Small intestine (tissue), 7 donors: ENCODE data around the gene SCO2. TPM values are rescaled to one million over a fixed set of nuclear protein-coding genes. Genes with fewer than 3 reads are reported as not detected.

Experiments
- DNase-seq, 2 donors: peaks; one replicate each; pipeline versions ENCODE4 v3.0.0 to v3.0.0-alpha.2; 2013
- FAIRE-seq: peaks from 2 replicates; lab custom pipeline; 2012; peaks lifted over from hg19 to GRCh38; lab: Jason Lieb, UNC
- H3K27ac ChIP-seq, 3 donors: one replicate each; pipeline ENCODE4 v1.5.1; 2013; ENCODE audit warnings: low read length in 2 of 3, mild to moderate bottlenecking in 2 of 3, control low read depth in 1 of 3, inconsistent platforms in 1 of 3, low read depth in 1 of 3, moderate library complexity in 1 of 3
- H3K27me3 ChIP-seq, 3 donors: one replicate each; pipeline ENCODE4 v1.6.1; 2013; ENCODE audit warnings: low read length in 3 of 3, inconsistent platforms in 1 of 3; ENCODE audit not compliant: control insufficient read depth in 3 of 3, insufficient read depth in 3 of 3
- H3K36me3 ChIP-seq, 3 donors: one replicate each; pipeline ENCODE4 v1.6.1; 2013; ENCODE audit warnings: low read length in 3 of 3, inconsistent platforms in 1 of 3, low read depth in 1 of 3, mild to moderate bottlenecking in 1 of 3, moderate library complexity in 1 of 3; ENCODE audit not compliant: control insufficient read depth in 3 of 3, insufficient read depth in 2 of 3
- H3K4me1 ChIP-seq, 3 donors: one replicate each; pipeline ENCODE4 v1.6.1; 2013; ENCODE audit warnings: low read length in 2 of 3, inconsistent platforms in 1 of 3, low read depth in 1 of 3, mild to moderate bottlenecking in 1 of 3, moderate library complexity in 1 of 3; ENCODE audit not compliant: control insufficient read depth in 3 of 3, insufficient read depth in 2 of 3
- H3K4me3 ChIP-seq, 3 donors: one replicate each; pipeline ENCODE4 v1.5.1; 2013; ENCODE audit warnings: low read length in 3 of 3, control low read depth in 1 of 3, inconsistent platforms in 1 of 3, low read depth in 1 of 3, mild to moderate bottlenecking in 1 of 3, moderate library complexity in 1 of 3
- H3K9me3 ChIP-seq, 2 donors: one replicate each; pipeline ENCODE4 v1.6.1; 2013; ENCODE audit warnings: low read depth in 1 of 2, low read length in 1 of 2; ENCODE audit not compliant: control insufficient read depth in 2 of 2, insufficient read depth in 1 of 2
- WGBS, 3 donors: extraction: QIAGEN DNeasy Blood & Tissue Kit; methylation state at CpG; one replicate each; pipeline ENCODE4 v1.1.7; 2013; 5-methylcytosine and 5-hydroxymethylcytosine counted together
- polyA plus RNA-seq, 4 donors: library from polyadenylated mRNA; stranded (reverse) in 3 of 4; unstranded in 1 of 4; fragments of 200-250 nt in 3 of 4; fragments of 120-200 nt in 1 of 4; gene quantifications; one replicate each; pipeline versions ENCODE4 v1.2.1 to v1.2.3, GENCODE V29; 2013
- donor health status: healthy with polysubstance abuse.
- donor health status: control.
- donor health status: control.
- donor health status: Bipolar disorder and iron deficiency.
- donor health status: healthy.

SCO2 gene
- polyA plus RNA-seq, 4 donors, result 0.92 to 2.7 (median 2.3) TPM

DNA sequence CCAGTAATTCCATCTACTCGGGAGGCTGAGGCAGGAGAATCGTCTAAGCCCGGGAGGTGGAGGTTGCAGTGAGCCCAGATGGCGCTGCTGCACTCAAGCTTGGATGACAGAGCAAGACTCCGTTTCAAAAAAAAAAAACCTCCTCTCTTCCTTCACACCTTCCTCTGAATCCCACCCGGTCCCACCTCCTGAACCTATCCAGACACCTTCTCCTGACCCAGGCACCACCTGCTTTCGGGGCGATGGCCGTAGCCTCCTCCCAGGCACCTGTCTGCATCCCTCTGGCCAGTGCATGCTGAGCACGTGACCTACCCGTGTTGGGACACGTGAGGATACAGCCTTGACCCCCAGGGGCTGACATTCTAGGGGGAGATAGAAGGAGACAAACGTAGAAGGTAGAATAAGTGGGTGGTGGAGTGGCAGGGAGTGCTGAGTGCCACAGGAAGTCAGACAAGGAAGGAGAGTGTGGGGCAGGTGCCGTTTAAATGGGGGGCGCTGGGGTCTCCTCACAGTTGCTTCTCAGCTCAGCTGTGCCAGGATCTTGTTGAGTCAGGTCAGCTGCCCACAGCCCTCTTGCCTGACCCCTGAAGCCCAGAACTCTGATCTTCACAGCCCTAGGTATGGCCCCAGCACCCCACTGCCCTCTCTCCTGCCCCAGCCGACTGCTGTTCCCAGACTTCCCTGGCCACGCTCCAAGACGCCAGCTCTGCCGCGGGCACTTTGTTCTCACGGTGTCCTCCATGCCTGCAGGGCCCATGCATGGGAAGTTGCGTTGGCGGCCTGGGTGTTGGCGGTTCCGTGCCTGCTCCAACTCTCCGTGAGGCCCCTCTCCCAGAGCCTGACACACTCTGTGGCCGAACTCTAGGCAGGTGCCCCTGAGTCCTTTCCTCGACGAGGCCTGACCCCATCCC is 39.9 kb downstream of the SCO2 start:
- 24 to 55% (median 35%) methylated on average over 28 to 29 of the region's 29 CpGs for WGBS, 3 donors
- H3K27me3 ChIP-seq, result peaks cover 0 to 14% (median 2%) of the 10 kb centered on the region in 3 donors
- peak; percentile 29 to 78 for DNase-seq
- H3K4me1 ChIP-seq, result peaks cover 0 to 32% (median 3%) of the 10 kb centered on the region in 3 donors
- H3K27ac ChIP-seq, result peak overlapping the region in 1 of 3 donors; percentile 61
- no peaks in the 10 kb centered on the region for H3K9me3 ChIP-seq
- peaks cover 0 to 20% (median 0%) of the 10 kb centered on the region in 3 donors for H3K36me3 ChIP-seq
- no peak for FAIRE-seq
- no peak overlapping the region for H3K4me3 ChIP-seq

- no peak for FAIRE-seq
- Histone ChIP-seq H3K9me3 (no peaks in the 10 kb centered on the region), H3K27ac (peak overlapping the region; percentile 2 to 82 (median 77)), H3K4me1 (peaks cover 0 to 32% (median 3%) of the 10 kb centered on the region in 3 donors), H3K36me3 (peaks cover 0 to 20% (median 0%) of the 10 kb centered on the region in 3 donors), H3K27me3 (peaks cover 0 to 26% (median 2%) of the 10 kb centered on the region in 3 donors), H3K4me3 (peak overlapping the region in 1 of 3 donors; percentile 61)
- DNase-seq, result peak; percentile 87 to 92
- 28 to 69% (median 34%) methylated on average over 27 to 31 of the region's 31 CpGs for WGBS, 3 donors
Observed at GRCh38 chr22:50483977-50484853, 41.2 kb downstream of the SCO2 start.

DNA sequence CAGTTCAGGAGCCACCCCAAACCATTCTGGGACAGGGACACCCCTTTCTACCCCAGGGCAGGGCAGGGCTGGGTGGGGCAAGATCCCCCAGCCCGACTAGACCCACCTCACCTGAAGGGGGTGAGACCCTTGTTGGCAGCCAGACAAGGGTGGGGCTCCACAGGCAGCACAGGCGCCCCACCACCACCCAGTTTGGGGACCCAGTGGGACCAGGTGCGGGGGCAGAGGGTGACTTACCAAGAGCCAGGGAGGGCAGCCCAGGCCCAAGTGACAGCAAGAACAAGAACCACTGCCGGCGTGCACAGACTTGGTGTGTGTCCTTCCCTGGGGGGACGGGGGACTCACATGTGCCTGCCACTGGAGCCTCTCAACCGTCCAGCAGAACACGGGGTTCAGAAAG is 41.8 kb downstream of the SCO2 start:
- Histone ChIP-seq H3K27ac (peak overlapping the region in 2 of 3 donors; percentile 77 to 82), H3K9me3 (no peaks in the 10 kb centered on the region), H3K27me3 (peaks cover 0 to 31% (median 2%) of the 10 kb centered on the region in 3 donors), H3K4me1 (peaks cover 0 to 32% (median 3%) of the 10 kb centered on the region in 3 donors), H3K4me3 (peak overlapping the region in 1 of 3 donors; percentile 61), H3K36me3 (peaks cover 0 to 20% (median 0%) of the 10 kb centered on the region in 3 donors)
- FAIRE-seq, result no peak
- WGBS, 3 donors, result 63 to 87% (median 75%) methylated on average over 6 to 8 of the region's 8 CpGs
- DNase-seq, result no peak

GRCh38 chr22:50483106-50483505 is 42.3 kb downstream of the SCO2 start:
- peaks cover 0 to 32% (median 2%) of the 10 kb centered on the region in 3 donors for H3K27me3 ChIP-seq
- peaks cover 0 to 20% (median 0%) of the 10 kb centered on the region in 3 donors for H3K36me3 ChIP-seq
- DNase-seq (no peak), FAIRE-seq (no peak)
- peak overlapping the region in 1 of 3 donors; percentile 61 for H3K4me3 ChIP-seq
- H3K27ac ChIP-seq, result peak overlapping the region in 1 of 3 donors; percentile 82
- peaks cover 0 to 32% (median 3%) of the 10 kb centered on the region in 3 donors for H3K4me1 ChIP-seq
- 70 to 84% (median 81%) methylated on average over 10 of the region's 10 CpGs for WGBS, 3 donors
- H3K9me3 ChIP-seq, result no peaks in the 10 kb centered on the region

GRCh38 chr22:50482107-50483074 is 43.0 kb downstream of the SCO2 start:
- H3K27me3 ChIP-seq, result peaks cover 0 to 34% (median 2%) of the 10 kb centered on the region in 3 donors
- H3K27ac ChIP-seq, result peak overlapping the region; percentile 54 to 70 (median 67)
- peak overlapping the region; percentile 61 to 81 (median 63) for H3K4me3 ChIP-seq
- no peaks in the 10 kb centered on the region for H3K9me3 ChIP-seq
- DNase-seq (peak; percentile 39 to 40), FAIRE-seq (no peak)
- H3K36me3 ChIP-seq, result peaks cover 0 to 20% (median 0%) of the 10 kb centered on the region in 3 donors
- H3K4me1 ChIP-seq, result peaks cover 0 to 32% (median 3%) of the 10 kb centered on the region in 3 donors
- 58 to 63% (median 59%) methylated on average over 32 to 35 of the region's 35 CpGs for WGBS, 3 donors

DNA sequence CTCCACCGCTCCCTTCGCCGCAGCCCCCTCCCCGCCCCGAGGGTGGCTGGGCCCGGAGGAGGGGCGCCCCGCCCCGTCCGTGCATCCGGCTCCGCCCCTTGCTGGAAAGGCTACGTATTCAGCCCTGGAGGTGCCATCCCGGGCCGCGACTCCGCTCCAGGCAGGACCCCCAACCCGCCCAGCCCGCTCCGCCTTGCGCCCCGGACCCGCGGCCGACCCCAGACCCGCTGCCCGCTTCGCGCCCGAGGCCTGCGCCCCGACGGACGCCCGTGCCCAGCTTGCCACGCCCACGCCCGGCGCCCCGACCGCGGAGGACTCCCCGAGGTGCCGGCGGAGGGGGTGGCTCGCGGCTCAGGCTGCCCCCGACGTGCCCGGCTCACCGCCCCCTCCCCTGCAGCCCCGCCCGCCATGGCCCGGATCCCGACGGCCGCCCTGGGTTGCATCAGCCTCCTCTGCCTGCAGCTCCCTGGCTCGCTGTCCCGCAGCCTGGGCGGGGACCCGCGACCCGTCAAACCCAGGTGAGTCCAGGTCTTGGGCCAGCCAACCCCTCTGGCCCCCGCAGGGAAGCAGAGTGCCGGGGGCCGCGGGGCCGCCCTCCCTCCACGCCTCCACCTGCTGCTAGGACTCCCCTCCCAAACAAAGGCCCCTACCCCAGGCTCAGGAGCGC is 43.8 kb downstream of the SCO2 start, which contains the start of gene ADM2:
ADM2 (plus strand) TSS at position 104 of the 667 bp plus-strand sequence; CDS start at position 409, 305 bp downstream.
- WGBS, 3 donors, result 3 to 6% (median 5%) methylated on average over 26 to 70 of the region's 70 CpGs
- Histone ChIP-seq H3K4me3 (peak within 1 kb of the TSS; percentile 61 to 81 (median 63)), H3K4me1 (peaks cover 0 to 32% (median 3%) of the 10 kb centered on the region in 3 donors), H3K9me3 (no peaks in the 10 kb centered on the region), H3K27ac (peak within 1 kb of the TSS; percentile 54 to 70 (median 67)), H3K36me3 (peaks cover 0 to 20% (median 0%) of the 10 kb centered on the region in 3 donors), H3K27me3 (peaks cover 0 to 37% (median 2%) of the 10 kb centered on the region in 3 donors)
- no peak for FAIRE-seq
- DNase-seq, result peak; percentile 43 to 76

GRCh38 chr22:50481045-50481439 is 44.4 kb downstream of the SCO2 start:
- Histone ChIP-seq H3K36me3 (peaks cover 0 to 20% (median 0%) of the 10 kb centered on the region in 3 donors), H3K27me3 (peaks cover 0 to 37% (median 2%) of the 10 kb centered on the region in 3 donors), H3K4me3 (peak overlapping the region; percentile 28 to 81 (median 63)), H3K4me1 (peaks cover 0 to 32% (median 3%) of the 10 kb centered on the region in 3 donors), H3K27ac (no peak overlapping the region), H3K9me3 (no peaks in the 10 kb centered on the region)
- DNase-seq, result no peak
- 4 to 9% (median 7%) methylated on average over 39 to 45 of the region's 45 CpGs for WGBS, 3 donors
- no peak for FAIRE-seq
